ENCODE results near the gene MB21D2.

MB21D2 gene

DNA sequence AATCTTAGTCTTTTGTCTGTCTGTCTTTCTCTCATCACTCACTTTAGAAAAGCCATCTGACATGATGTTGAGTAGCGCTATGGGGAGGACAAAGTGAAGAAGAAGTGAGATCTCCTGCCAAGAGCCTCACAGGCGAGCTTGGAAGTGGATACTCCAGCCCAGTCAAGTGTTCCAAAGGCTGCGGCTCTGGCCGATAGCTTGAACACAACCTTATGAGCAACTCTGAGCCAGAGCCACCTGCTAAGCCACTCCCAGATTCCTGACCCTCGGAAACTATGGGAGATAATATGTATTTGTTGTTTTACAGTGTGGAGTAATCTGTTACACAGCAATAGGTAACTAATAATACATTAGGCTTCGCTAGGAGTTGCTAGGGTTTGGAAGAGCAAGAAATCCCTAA lies 76.2 kb downstream of the MB21D2 start:
- no peak for TF ChIP-seq NFIC (IDR thresholded peaks at IDR 0.05)
- no peak for TF ChIP-seq CEBPB (IDR thresholded peaks at IDR 0.05)
- TF ChIP-seq FOXM1 (IDR thresholded peaks at IDR 0.05; ENCODE audit: borderline replicate concordance, low read depth) = no peak
- no peak for TF ChIP-seq YY1 (IDR thresholded peaks at IDR 0.05; ENCODE audit: low read depth)
- TF ChIP-seq ZBTB7A (IDR thresholded peaks at IDR 0.05; ENCODE audit: low read depth) = no peak
- no peak for TF ChIP-seq EGR1 (IDR thresholded peaks at IDR 0.05)
- TF ChIP-seq EP300 (IDR thresholded peaks at IDR 0.05; ENCODE audit: borderline replicate concordance) = no peak
- no peak for TF ChIP-seq CREB1 (IDR thresholded peaks at IDR 0.05; ENCODE audit: low read depth)
- no peak for TF ChIP-seq TEAD4 (IDR thresholded peaks at IDR 0.05)
- TF ChIP-seq, protein P1, sequence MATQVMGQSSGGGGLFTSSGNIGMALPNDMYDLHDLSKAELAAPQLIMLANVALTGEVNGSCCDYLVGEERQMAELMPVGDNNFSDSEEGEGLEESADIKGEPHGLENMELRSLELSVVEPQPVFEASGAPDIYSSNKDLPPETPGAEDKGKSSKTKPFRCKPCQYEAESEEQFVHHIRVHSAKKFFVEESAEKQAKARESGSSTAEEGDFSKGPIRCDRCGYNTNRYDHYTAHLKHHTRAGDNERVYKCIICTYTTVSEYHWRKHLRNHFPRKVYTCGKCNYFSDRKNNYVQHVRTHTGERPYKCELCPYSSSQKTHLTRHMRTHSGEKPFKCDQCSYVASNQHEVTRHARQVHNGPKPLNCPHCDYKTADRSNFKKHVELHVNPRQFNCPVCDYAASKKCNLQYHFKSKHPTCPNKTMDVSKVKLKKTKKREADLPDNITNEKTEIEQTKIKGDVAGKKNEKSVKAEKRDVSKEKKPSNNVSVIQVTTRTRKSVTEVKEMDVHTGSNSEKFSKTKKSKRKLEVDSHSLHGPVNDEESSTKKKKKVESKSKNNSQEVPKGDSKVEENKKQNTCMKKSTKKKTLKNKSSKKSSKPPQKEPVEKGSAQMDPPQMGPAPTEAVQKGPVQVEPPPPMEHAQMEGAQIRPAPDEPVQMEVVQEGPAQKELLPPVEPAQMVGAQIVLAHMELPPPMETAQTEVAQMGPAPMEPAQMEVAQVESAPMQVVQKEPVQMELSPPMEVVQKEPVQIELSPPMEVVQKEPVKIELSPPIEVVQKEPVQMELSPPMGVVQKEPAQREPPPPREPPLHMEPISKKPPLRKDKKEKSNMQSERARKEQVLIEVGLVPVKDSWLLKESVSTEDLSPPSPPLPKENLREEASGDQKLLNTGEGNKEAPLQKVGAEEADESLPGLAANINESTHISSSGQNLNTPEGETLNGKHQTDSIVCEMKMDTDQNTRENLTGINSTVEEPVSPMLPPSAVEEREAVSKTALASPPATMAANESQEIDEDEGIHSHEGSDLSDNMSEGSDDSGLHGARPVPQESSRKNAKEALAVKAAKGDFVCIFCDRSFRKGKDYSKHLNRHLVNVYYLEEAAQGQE (IDR thresholded peaks at IDR 0.05; ENCODE audit: low read depth) = no peak
- TF ChIP-seq, protein P2, sequence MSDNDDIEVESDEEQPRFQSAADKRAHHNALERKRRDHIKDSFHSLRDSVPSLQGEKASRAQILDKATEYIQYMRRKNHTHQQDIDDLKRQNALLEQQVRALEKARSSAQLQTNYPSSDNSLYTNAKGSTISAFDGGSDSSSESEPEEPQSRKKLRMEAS (IDR thresholded peaks at IDR 0.05) = no peak
- TF ChIP-seq RAD21 (IDR thresholded peaks at IDR 0.05; ENCODE audit: low read depth) = no peak

DNA sequence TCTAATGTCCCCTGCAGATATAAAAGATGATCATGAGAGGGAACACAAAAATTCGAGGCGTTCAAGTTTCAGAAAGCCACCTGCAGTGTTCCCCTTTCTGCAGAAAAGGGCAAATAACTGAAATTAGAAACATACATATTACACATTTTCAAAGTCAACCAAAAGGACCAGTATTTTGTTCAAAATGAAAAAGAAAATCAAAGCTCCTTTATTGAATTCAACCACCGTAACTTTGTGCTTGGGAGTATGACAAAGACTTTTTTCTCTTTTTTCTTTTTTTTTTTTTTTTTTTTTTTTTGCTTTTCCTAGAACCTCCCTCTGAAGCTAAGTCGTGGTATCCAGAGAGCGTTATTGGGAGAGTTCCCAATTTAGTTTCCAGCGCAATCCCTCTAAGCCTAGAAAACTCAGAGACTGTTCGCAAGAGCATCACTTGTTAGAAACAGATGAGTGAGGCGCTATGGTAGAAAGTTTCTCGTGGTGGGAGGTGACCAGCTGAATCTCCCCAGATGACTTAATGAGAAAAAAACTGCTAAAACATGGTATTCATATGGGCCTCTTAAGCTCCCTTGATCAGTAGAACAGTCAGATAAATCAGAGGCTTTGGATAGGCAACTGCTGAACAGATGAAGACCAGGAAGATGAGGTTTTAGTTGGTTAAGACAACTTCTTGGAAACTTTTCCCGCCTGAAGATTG lies 77.4 kb downstream of the MB21D2 start:
- TF ChIP-seq FOXM1 (IDR thresholded peaks at IDR 0.05; ENCODE audit: borderline replicate concordance, low read depth) (no peak), CREB1 (IDR thresholded peaks at IDR 0.05; ENCODE audit: low read depth) (no peak), RAD21 (IDR thresholded peaks at IDR 0.05; ENCODE audit: low read depth) (no peak), ZBTB7A (IDR thresholded peaks at IDR 0.05; ENCODE audit: low read depth) (no peak), TCF12 (IDR thresholded peaks at IDR 0.05; ENCODE audit: low read depth) (no peak), YY1 (IDR thresholded peaks at IDR 0.05; ENCODE audit: low read depth) (no peak), EP300 (IDR thresholded peaks at IDR 0.05; ENCODE audit: borderline replicate concordance) (no peak), TEAD4 (IDR thresholded peaks at IDR 0.05) (no peak)
- TF ChIP-seq, protein P3, sequence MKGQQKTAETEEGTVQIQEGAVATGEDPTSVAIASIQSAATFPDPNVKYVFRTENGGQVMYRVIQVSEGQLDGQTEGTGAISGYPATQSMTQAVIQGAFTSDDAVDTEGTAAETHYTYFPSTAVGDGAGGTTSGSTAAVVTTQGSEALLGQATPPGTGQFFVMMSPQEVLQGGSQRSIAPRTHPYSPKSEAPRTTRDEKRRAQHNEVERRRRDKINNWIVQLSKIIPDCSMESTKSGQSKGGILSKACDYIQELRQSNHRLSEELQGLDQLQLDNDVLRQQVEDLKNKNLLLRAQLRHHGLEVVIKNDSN (IDR thresholded peaks at IDR 0.05) = no peak
- TF ChIP-seq, protein P1 (IDR thresholded peaks at IDR 0.05; ENCODE audit: low read depth) = no peak

DNA sequence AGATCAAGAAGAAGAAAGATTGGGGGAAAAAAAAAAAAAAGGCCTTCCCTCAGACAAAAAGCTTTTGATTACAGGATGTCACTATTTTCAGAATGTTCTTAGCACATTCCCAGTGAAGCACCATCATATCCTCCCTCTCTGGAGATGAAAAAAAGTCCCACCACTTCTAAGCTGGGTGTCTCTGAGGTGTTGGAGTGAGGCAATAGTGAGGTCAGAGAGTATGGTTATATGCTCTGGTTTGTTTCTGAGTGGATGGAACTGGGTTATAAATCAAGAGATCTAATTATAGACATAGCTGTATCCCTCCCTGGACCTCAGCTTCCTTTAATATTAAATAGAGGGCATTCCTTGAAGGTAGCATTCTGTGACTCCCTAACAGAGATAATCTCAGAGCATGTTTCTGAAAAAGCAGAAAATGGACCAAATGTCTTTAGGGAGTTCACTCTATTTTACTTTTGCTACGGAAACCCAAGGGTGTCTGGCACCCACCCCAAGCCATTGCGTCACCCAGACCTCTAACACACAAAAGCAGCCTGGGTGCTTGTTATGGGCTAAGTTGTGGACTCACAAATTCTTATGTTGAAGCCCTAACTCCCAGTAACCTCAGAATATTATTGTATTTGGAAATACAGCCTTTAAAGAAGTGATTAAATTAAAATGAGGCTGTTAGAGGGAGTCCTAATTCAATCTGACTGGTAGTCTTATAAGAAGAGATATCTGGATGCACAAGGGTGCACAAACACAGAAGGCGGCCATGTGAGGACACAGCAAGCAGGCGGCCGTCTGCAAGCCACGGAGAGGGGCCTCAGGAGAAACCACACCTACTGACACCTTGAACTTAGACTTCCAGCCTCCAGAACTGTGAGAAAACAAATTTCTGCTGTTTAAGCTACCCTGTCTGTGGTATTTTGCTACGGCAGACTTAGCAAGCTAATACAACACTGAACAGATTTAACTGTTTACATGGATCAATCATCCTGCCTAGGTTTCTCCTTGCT lies 81.5 kb downstream of the MB21D2 start:
- no peak for TF ChIP-seq NFIC (IDR thresholded peaks at IDR 0.05)
- no peak for TF ChIP-seq FOXM1 (IDR thresholded peaks at IDR 0.05; ENCODE audit: borderline replicate concordance, low read depth)
- no peak for TF ChIP-seq EP300 (IDR thresholded peaks at IDR 0.05; ENCODE audit: borderline replicate concordance)
- no peak for TF ChIP-seq ZBTB7A (IDR thresholded peaks at IDR 0.05; ENCODE audit: low read depth)
- no peak for TF ChIP-seq CREB1 (IDR thresholded peaks at IDR 0.05; ENCODE audit: low read depth)

DNA sequence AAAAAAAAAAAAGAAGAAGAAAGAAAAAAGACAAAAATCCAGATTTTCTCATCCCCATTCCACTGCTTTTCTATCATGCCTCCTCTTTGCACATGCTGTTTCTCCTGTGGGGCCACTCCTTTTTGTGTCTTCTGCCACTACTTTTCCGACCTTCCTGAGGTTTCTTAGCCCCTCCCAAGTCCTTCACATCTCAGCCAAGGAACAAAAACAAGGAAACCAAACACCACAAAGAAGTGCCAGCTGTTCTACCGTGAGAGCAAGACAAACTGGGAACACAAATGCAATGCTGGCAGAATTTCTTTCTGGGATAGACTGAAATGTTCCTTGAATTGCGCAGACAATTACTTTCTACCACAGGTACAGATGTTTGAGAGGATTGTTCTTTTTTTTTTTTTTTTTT lies 83.2 kb downstream of the MB21D2 start:
- no peak for TF ChIP-seq CEBPB (IDR thresholded peaks at IDR 0.05)
- TF ChIP-seq TCF12 (IDR thresholded peaks at IDR 0.05; ENCODE audit: low read depth) = no peak
- no peak for TF ChIP-seq NFIC (IDR thresholded peaks at IDR 0.05)
- TF ChIP-seq TEAD4 (IDR thresholded peaks at IDR 0.05) = no peak
- no peak for TF ChIP-seq CREB1 (IDR thresholded peaks at IDR 0.05; ENCODE audit: low read depth)
- TF ChIP-seq, protein P2 (IDR thresholded peaks at IDR 0.05) = no peak
- TF ChIP-seq FOXM1 (IDR thresholded peaks at IDR 0.05; ENCODE audit: borderline replicate concordance, low read depth) = no peak
- no peak for TF ChIP-seq EP300 (IDR thresholded peaks at IDR 0.05; ENCODE audit: borderline replicate concordance)
- TF ChIP-seq TAF1 (IDR thresholded peaks at IDR 0.05; ENCODE audit: low read depth) = no peak
- TF ChIP-seq, protein P3 (IDR thresholded peaks at IDR 0.05) = no peak
- TF ChIP-seq, protein P1 (IDR thresholded peaks at IDR 0.05; ENCODE audit: low read depth) = no peak
- no peak for TF ChIP-seq ZBTB7A (IDR thresholded peaks at IDR 0.05; ENCODE audit: low read depth)
- TF ChIP-seq EGR1 (IDR thresholded peaks at IDR 0.05) = no peak
- no peak for TF ChIP-seq YY1 (IDR thresholded peaks at IDR 0.05; ENCODE audit: low read depth)
- TF ChIP-seq RAD21 (IDR thresholded peaks at IDR 0.05; ENCODE audit: low read depth) = no peak
